Naive thymus-derived CD8-positive, alpha-beta T cell (primary cell): ENCODE measurements around the gene GBGT1. TPM values are rescaled to one million over a fixed set of nuclear protein-coding genes. Genes with fewer than 3 reads are reported as not detected.

Experiments
- ATAC-seq, 2 donors: fragments of 150-1000 bp; cut with Tn5 transposase in 1 of 2; sonication (Bioruptor Pico), chemical (Tn5 transposase) in 1 of 2; 1 replicate in 1 of 2; 2 replicates in 1 of 2; pipeline ENCODE4 v1.10.0; 2021; ENCODE audit warnings: mild to moderate bottlenecking in 2 of 2, moderate library complexity in 2 of 2
- POLR2A ChIA-PET: fragments of 350-600 bp; sonication (Branson Sonifier 250); formaldehyde crosslinking; loops from one replicate; lab custom pipeline; 2021; ENCODE audit warnings: antibody characterized with exemption; lab: Charles Lee
- DNase-seq, 10 donors: peaks; one replicate each; pipeline versions ENCODE4 v3.0.0 to v3.0.0-alpha.2; 2020 to 2022
- H3K27ac Mint-ChIP-seq, 10 donors: one replicate each; pipeline ENCODE4 v1.8.0; 2020 to 2022; ENCODE audit warnings: mild to moderate bottlenecking in 10 of 10, mixed read lengths in 10 of 10, moderate library complexity in 4 of 10, inconsistent platforms in 1 of 10
- H3K27me3 Mint-ChIP-seq, 5 donors: one replicate each; pipeline ENCODE4 v1.8.0; 2021 to 2022; ENCODE audit warnings: mixed read lengths in 5 of 5
- H3K36me3 Mint-ChIP-seq, 3 donors: one replicate each; pipeline ENCODE4 v1.8.0; 2020 to 2022; ENCODE audit warnings: mixed read lengths in 3 of 3, mild to moderate bottlenecking in 2 of 3, inconsistent platforms in 1 of 3
- H3K4me1 Mint-ChIP-seq, 4 donors: one replicate each; pipeline ENCODE4 v1.8.0; 2021 to 2022; ENCODE audit warnings: mixed read lengths in 4 of 4
- H3K4me3 Mint-ChIP-seq, 10 donors: one replicate each; pipeline ENCODE4 v1.8.0; 2020 to 2022; ENCODE audit warnings: mild to moderate bottlenecking in 10 of 10, mixed read lengths in 10 of 10, moderate library complexity in 6 of 10, inconsistent platforms in 1 of 10
- H3K9me3 Mint-ChIP-seq, 9 donors: one replicate each; pipeline ENCODE4 v1.8.0; 2020 to 2022; ENCODE audit warnings: mixed read lengths in 9 of 9, mild to moderate bottlenecking in 3 of 9, inconsistent platforms in 1 of 9, moderate library complexity in 1 of 9
- polyA plus RNA-seq, 3 donors: library from polyadenylated mRNA; unstranded; fragments of 300-500 nt; fragmentation: Illumina TruSeq; gene quantifications; one replicate each; pipeline ENCODE4 v1.2.3, GENCODE V29; 2021
- total RNA-seq, 8 experiments: library from RNA in 2 of 8; stranded (reverse) in 2 of 8; gene quantifications; one replicate each; pipeline ENCODE4 v1.2.3 and lab custom pipeline; 2021 to 2026

The GBGT1 gene
- total and polyA plus RNA-seq, 5 experiments from 2014 or later = 4.1 to 4.9 TPM; not detected in 3

GRCh38 chr9:133154097-133154989, 9.4 kb downstream of the GBGT1 start:
- peak in 1 of 10 donors; percentile 54 for DNase-seq
- Mint-ChIP-seq H3K9me3 (no peaks in the 10 kb centered on the region), H3K4me3 (no peak overlapping the region), H3K36me3 (no peaks in the 10 kb centered on the region), H3K27ac (peak overlapping the region in 2 of 10 donors; percentile 33 to 39), H3K4me1 (peaks cover 0 to 3% (median 3%) of the 10 kb centered on the region in 4 donors), H3K27me3 (no peaks in the 10 kb centered on the region)
- POLR2A ChIA-PET = interaction anchor here (1.5 kb wide), 1 partner anchor 46 kb away, joined by 4 read pairs; no protein-coding TSS in a partner anchor
- no peak for ATAC-seq

GRCh38 chr9:133153227-133154096, 10.3 kb downstream of the GBGT1 start:
- Mint-ChIP-seq H3K9me3 (no peaks in the 10 kb centered on the region), H3K4me3 (no peak overlapping the region), H3K36me3 (no peaks in the 10 kb centered on the region), H3K27ac (no peak overlapping the region), H3K27me3 (no peaks in the 10 kb centered on the region), H3K4me1 (peaks cover 2 to 4% (median 3%) of the 10 kb centered on the region in 4 donors)
- POLR2A ChIA-PET = no interaction called here
- peak in 1 of 10 donors; percentile 62 for DNase-seq
- no peak for ATAC-seq

- Mint-ChIP-seq H3K27me3 (no peaks in the 10 kb centered on the region), H3K27ac (peak overlapping the region in 6 of 10 donors; percentile 36 to 88 (median 68)), H3K9me3 (no peaks in the 10 kb centered on the region), H3K4me1 (peaks cover 16 to 20% (median 19%) of the 10 kb centered on the region in 4 donors), H3K4me3 (peak overlapping the region in 5 of 10 donors; percentile 34 to 71 (median 43)), H3K36me3 (peaks cover 0 to 2% (median 0%) of the 10 kb centered on the region in 3 donors)
- DNase-seq (peak in 1 of 10 donors; percentile 24), ATAC-seq (no peak)
- POLR2A ChIA-PET = no interaction called here
These were observed 11.9 kb downstream of the GBGT1 start for GRCh38 chr9:133151601-133152525.

- Mint-ChIP-seq H3K27me3 (no peaks in the 10 kb centered on the region), H3K9me3 (no peaks in the 10 kb centered on the region), H3K27ac (peak overlapping the region in 6 of 10 donors; percentile 53 to 88 (median 76)), H3K4me3 (peak overlapping the region in 7 of 10 donors; percentile 12 to 80 (median 50)), H3K4me1 (peaks cover 16 to 27% (median 25%) of the 10 kb centered on the region in 4 donors), H3K36me3 (peaks cover 0 to 2% (median 0%) of the 10 kb centered on the region in 3 donors)
- DNase-seq = no peak
- ATAC-seq = no peak
- POLR2A ChIA-PET = interaction anchor here (0.6 kb wide), 1 partner anchor 22 kb away, joined by 6 read pairs; no protein-coding TSS in a partner anchor
These were observed 12.7 kb downstream of the GBGT1 start for GRCh38 chr9:133151041-133151440.

GRCh38 chr9:133149130-133150015, 14.3 kb downstream of the GBGT1 start:
- peaks cover 0 to 2% (median 0%) of the 10 kb centered on the region in 3 donors for H3K36me3 Mint-ChIP-seq
- peaks cover 20 to 43% (median 39%) of the 10 kb centered on the region in 4 donors for H3K4me1 Mint-ChIP-seq
- peak overlapping the region; percentile 66 to 93 (median 88) for H3K27ac Mint-ChIP-seq
- peak; percentile 40 to 59 for ATAC-seq
- POLR2A ChIA-PET = interaction anchor here (0.7 to 4.0 kb wide), 16 partner anchors 15 to 1759 kb away, joined by 3 to 43 read pairs (median 4); partner anchors contain the start of genes GTF3C5, MED22, RALGDS and RPL7A
- no peaks in the 10 kb centered on the region for H3K9me3 Mint-ChIP-seq
- H3K4me3 Mint-ChIP-seq = peak overlapping the region; percentile 67 to 85 (median 80)
- no peaks in the 10 kb centered on the region for H3K27me3 Mint-ChIP-seq
- DNase-seq = peak; percentile 71 to 89 (median 74)

GRCh38 chr9:133148199-133149129, 15.2 kb downstream of the GBGT1 start:
- Mint-ChIP-seq H3K27me3 (no peaks in the 10 kb centered on the region), H3K4me3 (peak overlapping the region; percentile 82 to 98 (median 94)), H3K27ac (peak overlapping the region; percentile 80 to 100 (median 98)), H3K9me3 (no peaks in the 10 kb centered on the region), H3K4me1 (peaks cover 26 to 50% (median 47%) of the 10 kb centered on the region in 4 donors), H3K36me3 (peaks cover 0 to 2% (median 0%) of the 10 kb centered on the region in 3 donors)
- DNase-seq (peak; percentile 41 to 88 (median 68)), ATAC-seq (peak; percentile 31 to 58)
- POLR2A ChIA-PET = interaction anchor here (0.7 to 4.0 kb wide), 23 partner anchors 15 to 1758 kb away, joined by 3 to 43 read pairs (median 4); partner anchors contain the start of genes GBGT1, GTF3C5, MED22 and RALGDS

- ATAC-seq = peak; percentile 24 to 43
- peak overlapping the region; percentile 80 to 100 (median 98) for H3K27ac Mint-ChIP-seq
- no peaks in the 10 kb centered on the region for H3K9me3 Mint-ChIP-seq
- DNase-seq = peak; percentile 73 to 94 (median 88)
- peak overlapping the region; percentile 82 to 98 (median 94) for H3K4me3 Mint-ChIP-seq
- POLR2A ChIA-PET = interaction anchor here (0.5 to 4.0 kb wide), 16 partner anchors 14 to 118 kb away, joined by 3 to 43 read pairs (median 4); partner anchors contain the start of genes GBGT1, GTF3C5 and RALGDS
- H3K36me3 Mint-ChIP-seq = peaks cover 0 to 2% (median 0%) of the 10 kb centered on the region in 3 donors
- H3K27me3 Mint-ChIP-seq = no peaks in the 10 kb centered on the region
- peaks cover 26 to 58% (median 54%) of the 10 kb centered on the region in 4 donors for H3K4me1 Mint-ChIP-seq
These were observed 16.1 kb downstream of the GBGT1 start for GRCh38 chr9:133147412-133148198.

GRCh38 chr9:133146746-133147411, 16.8 kb downstream of the GBGT1 start:
- H3K36me3 Mint-ChIP-seq = peaks cover 0 to 2% (median 0%) of the 10 kb centered on the region in 3 donors

More at GRCh38 chr9:133146746-133147411, 16.8 kb downstream of the GBGT1 start:
- H3K4me1 Mint-ChIP-seq = peaks cover 32 to 65% (median 61%) of the 10 kb centered on the region in 4 donors
- H3K27me3 Mint-ChIP-seq = no peaks in the 10 kb centered on the region
- DNase-seq (no peak), ATAC-seq (no peak)
- H3K27ac Mint-ChIP-seq = peak overlapping the region; percentile 80 to 100 (median 98)
- H3K9me3 Mint-ChIP-seq = no peaks in the 10 kb centered on the region
- POLR2A ChIA-PET = interaction anchor here (0.5 to 4.0 kb wide), 14 partner anchors 13 to 117 kb away, joined by 3 to 43 read pairs (median 5); partner anchors contain the start of genes GBGT1, GTF3C5 and RALGDS
- peak overlapping the region in 7 of 10 donors; percentile 12 to 98 (median 94) for H3K4me3 Mint-ChIP-seq
